Progenitor cell of endocrine pancreas (in vitro differentiated cells): ENCODE data around the gene OSBPL1A. TPM values are rescaled to one million over a fixed set of nuclear protein-coding genes. Genes with fewer than 3 reads are reported as not detected.
A peak's percentile ranks its signal among the peaks of the same experiment; 100 is the strongest.

Source experiments
- DNase-seq: peaks from one replicate; pipeline ENCODE4 v3.0.0; 2021; ENCODE audit warnings: low spot score; ENCODE audit not compliant: unreplicated experiment
- H3K27ac Mint-ChIP-seq: 2 replicates; pipeline ENCODE4 v1.8.0; 2021; ENCODE audit warnings: mild to moderate bottlenecking, moderate library complexity, mixed read lengths
- H3K27me3 Mint-ChIP-seq: 2 replicates; pipeline ENCODE4 v1.8.0; 2021; ENCODE audit warnings: mixed read lengths
- H3K36me3 Mint-ChIP-seq: 2 replicates; pipeline ENCODE4 v1.8.0; 2022; ENCODE audit warnings: mixed read lengths; ENCODE audit not compliant: insufficient read depth
- H3K4me1 Mint-ChIP-seq: 2 replicates; pipeline ENCODE4 v1.8.0; 2021; ENCODE audit warnings: low read depth, mixed read lengths
- H3K4me3 Mint-ChIP-seq: 2 replicates; pipeline ENCODE4 v1.8.0; 2021; ENCODE audit warnings: low read depth, mild to moderate bottlenecking, moderate library complexity, mixed read lengths
- H3K9me3 Mint-ChIP-seq: 2 replicates; pipeline ENCODE4 v1.8.0; 2021; ENCODE audit warnings: low read depth, mixed read lengths
- total RNA-seq: library from RNA; stranded (reverse); gene quantifications from 2 replicates; pipeline ENCODE4 v1.2.1, GENCODE V29; 2021
- TF ChIP-seq, protein P1 (sequence below): fragments of 200-600 bp; sonication (generic); IDR thresholded peaks from one replicate; pipeline ENCODE4 v1.5.0; 2021; ENCODE audit warnings: antibody characterized with exemption, mild to moderate bottlenecking; ENCODE audit not compliant: unreplicated experiment

Gene OSBPL1A
- total RNA-seq, 1 donor from 2014 or later: 15.0 TPM

DNA sequence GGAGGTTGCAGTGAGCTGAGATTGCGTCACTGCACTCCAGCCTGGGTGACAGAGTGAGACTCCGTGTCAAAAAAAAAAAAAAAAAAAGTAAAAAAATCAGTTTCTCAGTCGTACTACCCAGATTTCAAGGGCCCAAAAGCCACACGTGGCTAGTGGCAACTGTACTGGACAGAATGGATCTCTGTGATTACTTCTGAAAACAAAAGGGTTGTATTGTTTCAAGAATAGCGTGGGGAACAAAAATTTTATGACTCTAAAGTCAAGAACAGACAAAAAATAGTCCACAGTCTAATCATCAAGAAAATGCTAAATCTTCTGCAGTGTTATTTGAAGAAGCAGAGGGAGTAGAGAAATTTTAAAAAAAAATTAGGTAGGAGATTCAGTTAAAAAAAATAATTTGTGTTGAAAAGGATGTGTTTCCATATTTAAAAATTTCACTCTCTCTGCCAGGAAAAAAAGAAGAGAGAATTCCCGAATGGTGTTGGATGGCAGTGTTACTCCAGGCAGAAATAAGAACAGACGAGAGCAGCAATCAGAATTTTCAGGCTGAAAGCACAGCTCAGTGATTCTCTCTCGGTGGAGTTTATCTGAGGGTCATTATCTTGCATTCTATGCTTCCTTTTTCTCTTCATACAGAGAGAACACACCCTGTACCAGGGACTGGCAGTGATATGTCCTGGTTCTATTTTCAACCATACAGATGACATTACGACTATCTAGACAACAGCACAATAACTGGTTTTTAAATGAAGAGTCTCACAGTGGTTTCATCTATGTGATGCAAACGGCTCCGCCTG, 196.9 kb downstream of the OSBPL1A start:
- H3K27ac Mint-ChIP-seq: no peak overlapping the region
- no peaks in the 10 kb centered on the region for H3K27me3 Mint-ChIP-seq
- H3K36me3 Mint-ChIP-seq: no peaks in the 10 kb centered on the region
- H3K9me3 Mint-ChIP-seq: no peaks in the 10 kb centered on the region
- DNase-seq: no peak
- TF ChIP-seq, protein P1, sequence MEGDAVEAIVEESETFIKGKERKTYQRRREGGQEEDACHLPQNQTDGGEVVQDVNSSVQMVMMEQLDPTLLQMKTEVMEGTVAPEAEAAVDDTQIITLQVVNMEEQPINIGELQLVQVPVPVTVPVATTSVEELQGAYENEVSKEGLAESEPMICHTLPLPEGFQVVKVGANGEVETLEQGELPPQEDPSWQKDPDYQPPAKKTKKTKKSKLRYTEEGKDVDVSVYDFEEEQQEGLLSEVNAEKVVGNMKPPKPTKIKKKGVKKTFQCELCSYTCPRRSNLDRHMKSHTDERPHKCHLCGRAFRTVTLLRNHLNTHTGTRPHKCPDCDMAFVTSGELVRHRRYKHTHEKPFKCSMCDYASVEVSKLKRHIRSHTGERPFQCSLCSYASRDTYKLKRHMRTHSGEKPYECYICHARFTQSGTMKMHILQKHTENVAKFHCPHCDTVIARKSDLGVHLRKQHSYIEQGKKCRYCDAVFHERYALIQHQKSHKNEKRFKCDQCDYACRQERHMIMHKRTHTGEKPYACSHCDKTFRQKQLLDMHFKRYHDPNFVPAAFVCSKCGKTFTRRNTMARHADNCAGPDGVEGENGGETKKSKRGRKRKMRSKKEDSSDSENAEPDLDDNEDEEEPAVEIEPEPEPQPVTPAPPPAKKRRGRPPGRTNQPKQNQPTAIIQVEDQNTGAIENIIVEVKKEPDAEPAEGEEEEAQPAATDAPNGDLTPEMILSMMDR: no peak
- H3K4me3 Mint-ChIP-seq: no peak overlapping the region
- H3K4me1 Mint-ChIP-seq: peaks cover 9% of the 10 kb centered on the region

- TF ChIP-seq, protein P1: no peak
- H3K27ac Mint-ChIP-seq: peak overlapping the region; percentile 80
- no peaks in the 10 kb centered on the region for H3K9me3 Mint-ChIP-seq
- H3K4me3 Mint-ChIP-seq: no peak overlapping the region
- no peak for DNase-seq
- H3K4me1 Mint-ChIP-seq: peaks cover 9% of the 10 kb centered on the region
- no peaks in the 10 kb centered on the region for H3K36me3 Mint-ChIP-seq
- no peaks in the 10 kb centered on the region for H3K27me3 Mint-ChIP-seq
Measured at GRCh38 chr18:24199372-24199962, 198.2 kb downstream of the OSBPL1A start.

DNA sequence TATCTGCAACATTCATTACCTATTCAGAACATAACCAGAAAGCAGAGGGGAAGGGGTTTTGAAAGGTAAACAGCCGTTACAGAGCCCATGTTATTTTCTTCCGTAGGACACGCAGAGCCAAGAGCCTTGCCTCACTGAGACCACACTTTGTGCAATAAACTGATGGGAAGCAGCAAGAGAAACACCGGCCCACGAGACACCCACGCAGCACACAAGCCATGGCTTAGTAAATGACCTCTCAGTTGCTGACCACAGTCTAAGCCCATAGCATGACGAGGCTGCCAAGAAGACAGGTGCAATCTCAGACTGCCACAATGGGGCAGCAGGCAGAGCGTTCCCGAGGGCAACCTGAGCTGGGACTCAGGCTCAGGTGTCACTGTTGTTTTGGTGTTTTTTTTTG, 199.2 kb downstream of the OSBPL1A start:
- Mint-ChIP-seq H3K36me3 (no peaks in the 10 kb centered on the region), H3K4me1 (peaks cover 9% of the 10 kb centered on the region), H3K9me3 (no peaks in the 10 kb centered on the region), H3K27ac (no peak overlapping the region), H3K4me3 (no peak overlapping the region), H3K27me3 (no peaks in the 10 kb centered on the region)
- TF ChIP-seq, protein P1: no peak
- no peak for DNase-seq

GRCh38 chr18:24197412-24197811, 200.2 kb downstream of the OSBPL1A start:
- no peaks in the 10 kb centered on the region for H3K36me3 Mint-ChIP-seq
- H3K27me3 Mint-ChIP-seq: no peaks in the 10 kb centered on the region
- TF ChIP-seq, protein P1: no peak
- no peaks in the 10 kb centered on the region for H3K9me3 Mint-ChIP-seq
- peaks cover 9% of the 10 kb centered on the region for H3K4me1 Mint-ChIP-seq
- no peak overlapping the region for H3K27ac Mint-ChIP-seq
- no peak for DNase-seq
- H3K4me3 Mint-ChIP-seq: no peak overlapping the region

GRCh38 chr18:24196764-24197163, 200.9 kb downstream of the OSBPL1A start:
- no peaks in the 10 kb centered on the region for H3K27me3 Mint-ChIP-seq
- DNase-seq: no peak
- peaks cover 8% of the 10 kb centered on the region for H3K4me1 Mint-ChIP-seq
- no peak overlapping the region for H3K4me3 Mint-ChIP-seq
- H3K9me3 Mint-ChIP-seq: no peaks in the 10 kb centered on the region
- no peaks in the 10 kb centered on the region for H3K36me3 Mint-ChIP-seq
- H3K27ac Mint-ChIP-seq: no peak overlapping the region
- TF ChIP-seq, protein P1: no peak
